C4-2B (cell line): ENCODE measurements around the gene RPTOR.

Experiments
- CTCF ChIP-seq: fragments of 450-650 bp; conservative IDR thresholded peaks from 2 replicates; pipeline ENCODE4 v1.5.1; 2017; ENCODE audit warnings: mild to moderate bottlenecking
- ZFX ChIP-seq: fragments of 450-650 bp; IDR thresholded peaks from 2 replicates; pipeline ENCODE4 v1.6.1; 2017

- TF ChIP-seq CTCF = no peak
- no peak for TF ChIP-seq ZFX
Measured at GRCh38 chr17:80876950-80877728, 332.5 kb downstream of the RPTOR start.
